IPS-15b (cell line): ENCODE results near the gene ARHGAP23.

ENCODE experiments used
- H3K27me3 ChIP-seq: one replicate; pipeline ENCODE4 v1.6.1; 2013; ENCODE audit warnings: low read length; ENCODE audit not compliant: control insufficient read depth, insufficient read depth
- H3K36me3 ChIP-seq: one replicate; pipeline ENCODE4 v1.6.1; 2013; ENCODE audit warnings: low read length; ENCODE audit not compliant: control insufficient read depth, insufficient read depth
- H3K4me1 ChIP-seq: one replicate; pipeline ENCODE4 v1.6.1; 2013; ENCODE audit warnings: mild to moderate bottlenecking, low read length; ENCODE audit not compliant: control insufficient read depth, insufficient read depth
- H3K4me3 ChIP-seq: one replicate; pipeline ENCODE4 v1.5.1; 2013; ENCODE audit warnings: low read depth, low read length
- H3K9ac ChIP-seq: one replicate; pipeline ENCODE4 v1.6.1; 2013; ENCODE audit warnings: low read depth, mild to moderate bottlenecking, low read length
- H3K9me3 ChIP-seq: one replicate; pipeline ENCODE4 v1.6.1; 2013; ENCODE audit warnings: mild to moderate bottlenecking, low read length; ENCODE audit not compliant: control insufficient read depth, insufficient read depth

Gene ARHGAP23, protein sequence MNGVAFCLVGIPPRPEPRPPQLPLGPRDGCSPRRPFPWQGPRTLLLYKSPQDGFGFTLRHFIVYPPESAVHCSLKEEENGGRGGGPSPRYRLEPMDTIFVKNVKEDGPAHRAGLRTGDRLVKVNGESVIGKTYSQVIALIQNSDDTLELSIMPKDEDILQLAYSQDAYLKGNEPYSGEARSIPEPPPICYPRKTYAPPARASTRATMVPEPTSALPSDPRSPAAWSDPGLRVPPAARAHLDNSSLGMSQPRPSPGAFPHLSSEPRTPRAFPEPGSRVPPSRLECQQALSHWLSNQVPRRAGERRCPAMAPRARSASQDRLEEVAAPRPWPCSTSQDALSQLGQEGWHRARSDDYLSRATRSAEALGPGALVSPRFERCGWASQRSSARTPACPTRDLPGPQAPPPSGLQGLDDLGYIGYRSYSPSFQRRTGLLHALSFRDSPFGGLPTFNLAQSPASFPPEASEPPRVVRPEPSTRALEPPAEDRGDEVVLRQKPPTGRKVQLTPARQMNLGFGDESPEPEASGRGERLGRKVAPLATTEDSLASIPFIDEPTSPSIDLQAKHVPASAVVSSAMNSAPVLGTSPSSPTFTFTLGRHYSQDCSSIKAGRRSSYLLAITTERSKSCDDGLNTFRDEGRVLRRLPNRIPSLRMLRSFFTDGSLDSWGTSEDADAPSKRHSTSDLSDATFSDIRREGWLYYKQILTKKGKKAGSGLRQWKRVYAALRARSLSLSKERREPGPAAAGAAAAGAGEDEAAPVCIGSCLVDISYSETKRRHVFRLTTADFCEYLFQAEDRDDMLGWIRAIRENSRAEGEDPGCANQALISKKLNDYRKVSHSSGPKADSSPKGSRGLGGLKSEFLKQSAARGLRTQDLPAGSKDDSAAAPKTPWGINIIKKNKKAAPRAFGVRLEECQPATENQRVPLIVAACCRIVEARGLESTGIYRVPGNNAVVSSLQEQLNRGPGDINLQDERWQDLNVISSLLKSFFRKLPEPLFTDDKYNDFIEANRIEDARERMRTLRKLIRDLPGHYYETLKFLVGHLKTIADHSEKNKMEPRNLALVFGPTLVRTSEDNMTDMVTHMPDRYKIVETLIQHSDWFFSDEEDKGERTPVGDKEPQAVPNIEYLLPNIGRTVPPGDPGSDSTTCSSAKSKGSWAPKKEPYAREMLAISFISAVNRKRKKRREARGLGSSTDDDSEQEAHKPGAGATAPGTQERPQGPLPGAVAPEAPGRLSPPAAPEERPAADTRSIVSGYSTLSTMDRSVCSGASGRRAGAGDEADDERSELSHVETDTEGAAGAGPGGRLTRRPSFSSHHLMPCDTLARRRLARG (N-terminal part only)

GRCh38 chr17:38428112-38428642 is at the start of gene ARHGAP23:
Gene ARHGAP23, plus strand, starts transcription at chr17:38428464. Its CDS starts 22 bp downstream, at chr17:38428486.
- Histone ChIP-seq H3K27me3 (peaks cover 5% of the 10 kb centered on the region), H3K36me3 (no peaks in the 10 kb centered on the region), H3K9ac (peak within 1 kb of the TSS; percentile 60), H3K4me1 (peaks cover 19% of the 10 kb centered on the region), H3K4me3 (peak within 1 kb of the TSS; percentile 65), H3K9me3 (no peaks in the 10 kb centered on the region)

DNA sequence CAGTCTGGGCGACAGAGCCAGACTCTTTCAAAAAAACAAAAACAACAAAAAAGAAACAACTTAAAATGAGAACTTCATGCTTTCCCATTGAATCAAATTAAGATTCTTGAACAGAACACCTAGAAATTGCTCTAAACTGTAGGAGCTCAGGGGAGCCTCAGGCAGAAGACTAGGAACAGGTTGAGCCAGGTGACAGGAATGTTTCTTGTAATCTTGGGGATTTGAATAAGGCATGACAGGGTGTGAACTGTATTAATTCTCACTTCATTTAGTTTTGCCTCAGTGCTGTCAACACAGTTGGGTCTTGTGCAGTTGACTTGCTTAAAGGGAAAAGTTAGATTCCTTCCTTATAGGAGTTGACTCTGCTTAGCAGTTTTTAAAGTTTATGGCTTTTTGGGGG is 48.8 kb upstream of the ARHGAP23 start:
- H3K4me1 ChIP-seq = no peaks in the 10 kb centered on the region
- no peak overlapping the region for H3K4me3 ChIP-seq
- H3K27me3 ChIP-seq = no peaks in the 10 kb centered on the region
- H3K36me3 ChIP-seq = peaks cover 6% of the 10 kb centered on the region
- no peaks in the 10 kb centered on the region for H3K9me3 ChIP-seq
- no peak overlapping the region for H3K9ac ChIP-seq

- H3K9me3 ChIP-seq = no peaks in the 10 kb centered on the region
- H3K9ac ChIP-seq = no peak overlapping the region
- no peaks in the 10 kb centered on the region for H3K4me1 ChIP-seq
- H3K36me3 ChIP-seq = peaks cover 13% of the 10 kb centered on the region
- no peaks in the 10 kb centered on the region for H3K27me3 ChIP-seq
- H3K4me3 ChIP-seq = no peak overlapping the region
Measured at GRCh38 chr17:38395090-38395489, 33.2 kb upstream of the ARHGAP23 start.

GRCh38 chr17:38397227-38397626 is 31.0 kb upstream of the ARHGAP23 start:
- Histone ChIP-seq H3K9ac (no peak overlapping the region), H3K9me3 (no peaks in the 10 kb centered on the region), H3K27me3 (no peaks in the 10 kb centered on the region), H3K4me3 (no peak overlapping the region), H3K36me3 (peaks cover 23% of the 10 kb centered on the region), H3K4me1 (no peaks in the 10 kb centered on the region)

DNA sequence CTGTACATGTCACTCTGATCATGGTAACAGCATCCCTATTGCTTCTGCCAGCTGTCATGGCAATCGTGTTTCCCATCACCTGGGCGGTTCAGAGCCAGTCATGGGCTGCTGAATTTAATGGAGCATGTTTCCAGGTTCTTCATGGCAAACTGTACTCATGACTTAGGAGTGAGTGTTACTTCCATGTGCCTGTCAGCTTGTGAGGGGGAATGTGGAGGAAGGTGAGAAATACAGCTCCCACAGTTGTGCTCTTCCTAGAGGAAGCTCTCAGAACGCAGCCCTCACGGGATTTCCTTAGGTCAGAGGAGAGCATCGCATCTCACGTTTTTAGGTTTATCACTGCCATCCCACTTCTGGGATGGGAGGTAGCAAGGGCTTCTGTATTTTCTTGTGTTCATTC is 28.0 kb upstream of the ARHGAP23 start:
- no peak overlapping the region for H3K4me3 ChIP-seq
- peaks cover 17% of the 10 kb centered on the region for H3K4me1 ChIP-seq
- no peaks in the 10 kb centered on the region for H3K27me3 ChIP-seq
- peaks cover 19% of the 10 kb centered on the region for H3K36me3 ChIP-seq
- H3K9me3 ChIP-seq = no peaks in the 10 kb centered on the region
- no peak overlapping the region for H3K9ac ChIP-seq

DNA sequence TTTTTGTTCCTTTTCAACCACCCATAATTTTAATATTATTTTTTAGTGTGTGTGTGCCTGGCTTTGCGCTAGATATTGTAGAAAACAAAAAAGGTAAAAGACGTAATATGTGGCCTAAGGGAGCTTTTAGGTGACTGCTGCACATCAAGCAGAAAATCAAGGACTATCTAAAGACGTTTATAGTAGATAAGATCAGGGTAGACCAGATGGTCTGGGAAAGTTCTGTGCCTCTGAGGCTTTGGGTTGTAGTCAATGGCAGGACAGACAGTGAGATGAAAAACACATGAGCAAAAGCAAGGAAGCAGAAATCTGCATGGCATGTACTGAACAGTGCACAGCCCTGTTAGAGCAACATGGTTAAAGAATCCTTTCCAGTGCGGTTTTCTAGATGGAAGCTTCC is 26.8 kb upstream of the ARHGAP23 start:
- Histone ChIP-seq H3K27me3 (no peaks in the 10 kb centered on the region), H3K4me1 (peaks cover 17% of the 10 kb centered on the region), H3K36me3 (peaks cover 15% of the 10 kb centered on the region), H3K4me3 (no peak overlapping the region), H3K9ac (no peak overlapping the region), H3K9me3 (no peaks in the 10 kb centered on the region)

- Histone ChIP-seq H3K9ac (no peak overlapping the region), H3K27me3 (no peaks in the 10 kb centered on the region), H3K4me3 (no peak overlapping the region), H3K4me1 (peaks cover 17% of the 10 kb centered on the region), H3K9me3 (no peaks in the 10 kb centered on the region), H3K36me3 (peaks cover 15% of the 10 kb centered on the region)
Measured at GRCh38 chr17:38402897-38403296, 25.4 kb upstream of the ARHGAP23 start.

- H3K9ac ChIP-seq = no peak overlapping the region
- H3K4me3 ChIP-seq = no peak overlapping the region
- H3K9me3 ChIP-seq = no peaks in the 10 kb centered on the region
- H3K36me3 ChIP-seq = peaks cover 15% of the 10 kb centered on the region
- no peaks in the 10 kb centered on the region for H3K27me3 ChIP-seq
- peaks cover 17% of the 10 kb centered on the region for H3K4me1 ChIP-seq
Measured at GRCh38 chr17:38403491-38403890, 24.8 kb upstream of the ARHGAP23 start.

DNA sequence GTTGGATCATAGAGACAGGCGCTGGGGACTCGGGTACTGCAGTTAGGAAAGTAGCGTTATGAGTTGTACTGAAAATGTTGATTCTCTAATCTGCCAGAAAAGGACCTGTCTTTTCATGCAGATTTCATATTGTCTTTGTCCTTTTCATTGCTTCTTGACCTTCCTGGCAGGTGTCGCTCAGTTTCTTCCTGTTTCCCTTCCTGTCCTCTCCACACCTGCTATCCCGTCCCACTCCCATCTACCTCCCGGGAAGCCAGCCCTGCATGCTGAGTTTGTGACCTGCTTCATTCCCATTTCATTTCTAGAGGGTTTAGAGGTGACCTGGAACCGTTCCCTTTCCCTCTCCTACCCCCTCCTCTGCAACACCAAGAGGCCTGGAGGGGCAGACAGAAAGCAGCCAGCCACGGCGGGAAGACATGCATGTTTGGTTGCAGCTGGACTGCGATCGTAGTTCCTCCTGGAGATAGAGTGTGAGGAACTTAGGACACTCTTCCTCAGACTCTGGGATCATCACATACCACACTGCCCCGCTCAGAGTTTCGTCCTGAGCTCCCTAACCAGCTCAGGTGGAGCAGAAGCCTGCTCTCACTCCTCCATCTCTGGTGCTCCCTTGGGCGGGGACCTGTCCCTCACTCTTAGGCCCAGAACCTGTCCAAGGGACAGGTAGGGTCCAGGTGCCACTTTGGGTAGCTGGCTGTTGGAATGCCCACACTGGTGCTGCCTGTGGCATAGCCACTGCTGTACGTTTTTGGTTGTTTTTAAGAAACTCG is 23.9 kb upstream of the ARHGAP23 start:
- Histone ChIP-seq H3K36me3 (peaks cover 15% of the 10 kb centered on the region), H3K9ac (no peak overlapping the region), H3K4me3 (no peak overlapping the region), H3K9me3 (no peaks in the 10 kb centered on the region), H3K27me3 (no peaks in the 10 kb centered on the region), H3K4me1 (peaks cover 17% of the 10 kb centered on the region)

- Histone ChIP-seq H3K4me1 (peaks cover 17% of the 10 kb centered on the region), H3K9ac (no peak overlapping the region), H3K9me3 (no peaks in the 10 kb centered on the region)
Measured at GRCh38 chr17:38405654-38406053, 22.6 kb upstream of the ARHGAP23 start.

More at GRCh38 chr17:38405654-38406053, 22.6 kb upstream of the ARHGAP23 start:
- no peak overlapping the region for H3K4me3 ChIP-seq
- peaks cover 5% of the 10 kb centered on the region for H3K36me3 ChIP-seq
- no peaks in the 10 kb centered on the region for H3K27me3 ChIP-seq
